ENCODE measurements around the gene CD180. TPM values are rescaled to one million over a fixed set of nuclear protein-coding genes. Genes with fewer than 3 reads are reported as not detected.

CD180 gene
- total RNA-seq, 1 experiment from 2014 or later = not detected

DNA sequence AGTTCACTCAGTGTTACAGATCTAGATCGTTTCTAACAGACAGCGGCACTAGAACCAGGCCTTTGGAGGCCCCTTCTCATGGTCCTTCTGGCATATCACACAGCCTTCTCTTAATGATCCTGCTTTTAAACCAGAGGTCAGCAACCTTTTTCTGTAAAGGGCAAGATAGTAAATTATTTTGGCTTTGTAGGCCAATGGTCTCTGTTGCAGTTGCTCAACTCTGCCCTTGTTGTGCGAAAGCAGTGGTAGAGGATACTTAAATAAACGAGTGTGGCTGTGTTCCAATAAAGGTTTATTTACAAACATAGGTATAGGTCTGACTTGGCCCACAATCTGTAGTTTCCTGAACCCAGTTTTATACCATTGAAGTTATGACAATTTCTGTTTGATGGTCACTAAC, 47.3 kb upstream of the CD180 start:
- Histone ChIP-seq H3K4me1 (ENCODE audit: control insufficient read depth, insufficient read depth, low read length) (no peaks in the 10 kb centered on the region), H3K9me3 (ENCODE audit: control insufficient read depth, insufficient read depth, low read depth, low read length) (no peaks in the 10 kb centered on the region), H3K27me3 (ENCODE audit: control insufficient read depth, insufficient read depth, low read length) (no peaks in the 10 kb centered on the region), H3K27ac (ENCODE audit: low read length) (no peak overlapping the region), H3K4me3 (ENCODE audit: low read depth in 2 of 2, low read length in 2 of 2) (no peak overlapping the region), H3K36me3 (ENCODE audit: control insufficient read depth, insufficient read depth, low read length) (no peaks in the 10 kb centered on the region)
- in situ Hi-C loops (cut with HindIII; ENCODE audit: low pct_unique_long_range_greater_than_20kb, low sequenced_read_pairs) = no loop called here
- no TSS peak for BruUV-seq (replicated peaks)
- DNase-seq (ENCODE audit: low read depth, low spot score) (no peak), ATAC-seq (no peak)
- intact Hi-C loops (cut with micrococcal nuclease; ENCODE audit: unreplicated experiment) = no loop called here
- TF ChIP-seq, protein P1, sequence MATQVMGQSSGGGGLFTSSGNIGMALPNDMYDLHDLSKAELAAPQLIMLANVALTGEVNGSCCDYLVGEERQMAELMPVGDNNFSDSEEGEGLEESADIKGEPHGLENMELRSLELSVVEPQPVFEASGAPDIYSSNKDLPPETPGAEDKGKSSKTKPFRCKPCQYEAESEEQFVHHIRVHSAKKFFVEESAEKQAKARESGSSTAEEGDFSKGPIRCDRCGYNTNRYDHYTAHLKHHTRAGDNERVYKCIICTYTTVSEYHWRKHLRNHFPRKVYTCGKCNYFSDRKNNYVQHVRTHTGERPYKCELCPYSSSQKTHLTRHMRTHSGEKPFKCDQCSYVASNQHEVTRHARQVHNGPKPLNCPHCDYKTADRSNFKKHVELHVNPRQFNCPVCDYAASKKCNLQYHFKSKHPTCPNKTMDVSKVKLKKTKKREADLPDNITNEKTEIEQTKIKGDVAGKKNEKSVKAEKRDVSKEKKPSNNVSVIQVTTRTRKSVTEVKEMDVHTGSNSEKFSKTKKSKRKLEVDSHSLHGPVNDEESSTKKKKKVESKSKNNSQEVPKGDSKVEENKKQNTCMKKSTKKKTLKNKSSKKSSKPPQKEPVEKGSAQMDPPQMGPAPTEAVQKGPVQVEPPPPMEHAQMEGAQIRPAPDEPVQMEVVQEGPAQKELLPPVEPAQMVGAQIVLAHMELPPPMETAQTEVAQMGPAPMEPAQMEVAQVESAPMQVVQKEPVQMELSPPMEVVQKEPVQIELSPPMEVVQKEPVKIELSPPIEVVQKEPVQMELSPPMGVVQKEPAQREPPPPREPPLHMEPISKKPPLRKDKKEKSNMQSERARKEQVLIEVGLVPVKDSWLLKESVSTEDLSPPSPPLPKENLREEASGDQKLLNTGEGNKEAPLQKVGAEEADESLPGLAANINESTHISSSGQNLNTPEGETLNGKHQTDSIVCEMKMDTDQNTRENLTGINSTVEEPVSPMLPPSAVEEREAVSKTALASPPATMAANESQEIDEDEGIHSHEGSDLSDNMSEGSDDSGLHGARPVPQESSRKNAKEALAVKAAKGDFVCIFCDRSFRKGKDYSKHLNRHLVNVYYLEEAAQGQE (IDR thresholded peaks at IDR 0.05; ENCODE audit: insufficient read depth in 1 of 2, low read depth in 2 of 2, low read length in 1 of 2) = no peak
- no peak for TF ChIP-seq POLR2AphosphoS5 (IDR thresholded peaks at IDR 0.05; ENCODE audit: low read depth, low read length)
- TF ChIP-seq, protein P2, sequence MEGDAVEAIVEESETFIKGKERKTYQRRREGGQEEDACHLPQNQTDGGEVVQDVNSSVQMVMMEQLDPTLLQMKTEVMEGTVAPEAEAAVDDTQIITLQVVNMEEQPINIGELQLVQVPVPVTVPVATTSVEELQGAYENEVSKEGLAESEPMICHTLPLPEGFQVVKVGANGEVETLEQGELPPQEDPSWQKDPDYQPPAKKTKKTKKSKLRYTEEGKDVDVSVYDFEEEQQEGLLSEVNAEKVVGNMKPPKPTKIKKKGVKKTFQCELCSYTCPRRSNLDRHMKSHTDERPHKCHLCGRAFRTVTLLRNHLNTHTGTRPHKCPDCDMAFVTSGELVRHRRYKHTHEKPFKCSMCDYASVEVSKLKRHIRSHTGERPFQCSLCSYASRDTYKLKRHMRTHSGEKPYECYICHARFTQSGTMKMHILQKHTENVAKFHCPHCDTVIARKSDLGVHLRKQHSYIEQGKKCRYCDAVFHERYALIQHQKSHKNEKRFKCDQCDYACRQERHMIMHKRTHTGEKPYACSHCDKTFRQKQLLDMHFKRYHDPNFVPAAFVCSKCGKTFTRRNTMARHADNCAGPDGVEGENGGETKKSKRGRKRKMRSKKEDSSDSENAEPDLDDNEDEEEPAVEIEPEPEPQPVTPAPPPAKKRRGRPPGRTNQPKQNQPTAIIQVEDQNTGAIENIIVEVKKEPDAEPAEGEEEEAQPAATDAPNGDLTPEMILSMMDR (IDR thresholded peaks at IDR 0.05) = no peak
- CTCF ChIA-PET = no interaction called here
- POLR2A ChIA-PET = no interaction called here

DNA sequence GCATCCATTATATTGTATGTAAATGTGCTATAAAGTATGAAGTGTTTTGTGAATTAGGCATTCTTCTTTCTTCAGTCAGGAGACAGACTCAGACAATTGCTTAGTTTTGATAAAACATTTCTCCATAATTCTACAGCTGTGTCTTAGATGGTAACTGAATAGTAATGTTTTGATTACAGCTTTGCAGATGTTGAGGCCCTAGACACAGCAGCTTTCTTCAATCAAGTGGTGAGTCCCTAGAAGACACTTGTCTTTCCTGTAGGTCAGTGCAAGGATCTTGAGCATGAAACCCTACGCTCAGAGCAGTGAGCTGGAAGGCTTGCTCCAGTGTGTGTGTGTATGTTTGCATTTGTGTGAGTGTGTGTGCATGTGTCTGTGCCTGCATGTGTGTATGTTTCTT, 46.8 kb upstream of the CD180 start:
- CTCF ChIA-PET = no interaction called here
- Histone ChIP-seq H3K9me3 (ENCODE audit: control insufficient read depth, insufficient read depth, low read depth, low read length) (no peaks in the 10 kb centered on the region), H3K4me1 (ENCODE audit: control insufficient read depth, insufficient read depth, low read length) (no peaks in the 10 kb centered on the region), H3K4me3 (ENCODE audit: low read depth in 2 of 2, low read length in 2 of 2) (no peak overlapping the region), H3K27me3 (ENCODE audit: control insufficient read depth, insufficient read depth, low read length) (no peaks in the 10 kb centered on the region), H3K36me3 (ENCODE audit: control insufficient read depth, insufficient read depth, low read length) (no peaks in the 10 kb centered on the region), H3K27ac (ENCODE audit: low read length) (no peak overlapping the region)
- BruUV-seq (replicated peaks) = no TSS peak
- intact Hi-C loops (cut with micrococcal nuclease; ENCODE audit: unreplicated experiment) = no loop called here
- in situ Hi-C loops (cut with HindIII; ENCODE audit: low pct_unique_long_range_greater_than_20kb, low sequenced_read_pairs) = no loop called here
- no peak for DNase-seq (ENCODE audit: low read depth, low spot score)
- no peak for ATAC-seq
- TF ChIP-seq, protein P2 (IDR thresholded peaks at IDR 0.05) = no peak
- TF ChIP-seq, protein P1 (IDR thresholded peaks at IDR 0.05; ENCODE audit: insufficient read depth in 1 of 2, low read depth in 2 of 2, low read length in 1 of 2) = no peak
- TF ChIP-seq POLR2AphosphoS5 (IDR thresholded peaks at IDR 0.05; ENCODE audit: low read depth, low read length) (no peak), SIN3A (IDR thresholded peaks at IDR 0.05; ENCODE audit: borderline replicate concordance, insufficient read depth, low read depth, low read length) (no peak), TCF7L2 (IDR thresholded peaks at IDR 0.05; ENCODE audit: low read depth, low read length) (no peak)
- POLR2A ChIA-PET = no interaction called here
